Measurements from ENCODE around the gene ARMCX2. TPM values are rescaled to one million over a fixed set of nuclear protein-coding genes. Genes with fewer than 3 reads are reported as not detected.
A peak's percentile ranks its signal among the peaks of the same experiment; 100 is the strongest.

The ARMCX2 gene
- total RNA-seq, 4 donors from 2014 or later, result 0.53 to 12.4 (median 6.7) TPM

DNA sequence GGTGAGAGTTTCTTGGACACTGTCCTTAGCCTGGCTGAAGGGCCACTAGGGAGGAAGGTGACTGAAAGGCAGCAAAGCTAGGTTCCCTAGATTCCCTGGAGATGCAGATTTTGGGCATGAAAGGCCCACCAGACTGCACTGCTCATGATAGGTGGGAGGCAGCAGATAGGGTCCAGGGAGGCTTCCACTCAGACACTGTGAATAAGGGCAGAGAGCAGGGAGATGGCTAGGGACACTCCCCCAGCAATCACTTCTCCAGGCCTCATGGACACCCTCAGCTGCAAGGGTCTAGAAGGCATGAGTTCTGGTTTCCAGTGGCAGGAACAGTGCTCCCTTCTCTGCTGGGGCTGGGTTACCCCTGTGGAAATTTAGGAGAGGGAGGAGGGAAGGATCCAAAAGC is 20.1 kb downstream of the ARMCX2 start:
- Histone ChIP-seq H3K4me3 (no peak overlapping the region), H3K9me3 (no peaks in the 10 kb centered on the region), H3K36me3 (no peaks in the 10 kb centered on the region), H3K27ac (no peak overlapping the region), H3K27me3 (no peaks in the 10 kb centered on the region), H3K4me1 (no peaks in the 10 kb centered on the region)
- no peak for DNase-seq
- TF ChIP-seq, protein P1, sequence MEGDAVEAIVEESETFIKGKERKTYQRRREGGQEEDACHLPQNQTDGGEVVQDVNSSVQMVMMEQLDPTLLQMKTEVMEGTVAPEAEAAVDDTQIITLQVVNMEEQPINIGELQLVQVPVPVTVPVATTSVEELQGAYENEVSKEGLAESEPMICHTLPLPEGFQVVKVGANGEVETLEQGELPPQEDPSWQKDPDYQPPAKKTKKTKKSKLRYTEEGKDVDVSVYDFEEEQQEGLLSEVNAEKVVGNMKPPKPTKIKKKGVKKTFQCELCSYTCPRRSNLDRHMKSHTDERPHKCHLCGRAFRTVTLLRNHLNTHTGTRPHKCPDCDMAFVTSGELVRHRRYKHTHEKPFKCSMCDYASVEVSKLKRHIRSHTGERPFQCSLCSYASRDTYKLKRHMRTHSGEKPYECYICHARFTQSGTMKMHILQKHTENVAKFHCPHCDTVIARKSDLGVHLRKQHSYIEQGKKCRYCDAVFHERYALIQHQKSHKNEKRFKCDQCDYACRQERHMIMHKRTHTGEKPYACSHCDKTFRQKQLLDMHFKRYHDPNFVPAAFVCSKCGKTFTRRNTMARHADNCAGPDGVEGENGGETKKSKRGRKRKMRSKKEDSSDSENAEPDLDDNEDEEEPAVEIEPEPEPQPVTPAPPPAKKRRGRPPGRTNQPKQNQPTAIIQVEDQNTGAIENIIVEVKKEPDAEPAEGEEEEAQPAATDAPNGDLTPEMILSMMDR (IDR thresholded peaks at IDR 0.05), result no peak
- TF ChIP-seq POLR2A (IDR thresholded peaks at IDR 0.05), result no peak

DNA sequence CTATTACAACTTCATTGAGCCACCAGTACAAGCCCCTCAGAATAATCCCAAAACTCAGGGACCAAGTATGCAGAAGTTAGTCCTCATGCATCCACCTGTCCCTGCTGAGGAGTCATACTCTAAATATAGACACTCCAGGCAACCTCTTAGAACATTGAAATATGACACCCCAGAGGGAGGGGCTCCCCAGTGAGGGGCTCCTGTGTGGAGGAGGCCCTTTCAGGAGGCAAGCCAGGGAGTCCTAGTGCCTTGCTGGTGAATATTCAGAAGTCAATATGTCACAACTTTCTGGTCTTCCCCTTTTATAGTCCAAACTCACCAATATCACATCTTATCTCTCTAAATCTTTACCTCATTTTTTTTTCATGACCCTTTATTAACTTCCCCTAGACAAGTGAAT is 40.3 kb downstream of the ARMCX2 start:
- no peaks in the 10 kb centered on the region for H3K36me3 ChIP-seq

DNA sequence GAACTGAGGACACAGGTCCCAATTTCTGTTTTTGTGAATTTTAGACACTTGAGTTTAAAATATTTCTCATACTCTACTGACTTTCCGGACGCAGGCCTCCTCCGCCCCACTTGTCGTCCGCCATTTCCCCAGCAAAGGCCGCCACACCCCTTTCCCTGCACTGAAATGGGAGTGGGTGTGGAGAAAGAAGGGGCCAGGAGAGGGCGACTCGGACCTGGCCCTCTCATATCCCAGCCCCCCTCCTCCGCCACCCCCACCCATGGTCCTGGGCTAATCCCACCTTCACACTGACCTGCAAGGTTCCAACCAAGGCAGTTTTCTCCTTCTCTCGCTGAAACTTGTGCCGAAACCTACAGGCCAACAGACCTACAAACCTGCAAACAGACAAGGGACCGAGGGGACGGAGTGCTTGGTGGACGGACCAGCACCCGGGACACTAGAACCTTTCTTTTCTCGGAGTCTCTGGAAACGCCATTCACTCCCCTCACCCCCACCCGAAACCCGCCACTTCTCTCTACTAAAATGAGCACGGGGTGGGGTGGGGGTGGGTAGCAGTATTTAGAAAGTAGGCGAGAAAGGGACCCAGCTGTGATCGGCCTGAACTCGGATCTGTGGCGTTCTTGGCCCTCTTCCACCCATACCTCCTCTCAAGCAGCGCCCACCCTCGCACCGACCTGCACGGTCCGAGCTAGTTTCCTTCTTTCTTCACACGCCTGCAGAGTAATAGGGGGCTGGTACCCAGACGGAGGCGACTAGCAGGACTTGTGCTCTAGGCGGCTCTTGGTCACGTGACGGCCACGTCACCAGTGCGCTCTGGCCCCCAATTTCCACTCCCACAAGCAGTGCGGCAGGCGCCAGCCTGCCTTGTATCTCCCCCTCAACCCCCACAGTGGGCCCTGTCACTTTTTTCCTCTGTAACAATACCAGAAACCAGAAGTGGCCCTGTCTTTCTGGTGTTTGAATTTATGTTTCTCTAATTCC is 42.1 kb downstream of the ARMCX2 start, which contains the start of gene ARMCX6:
ARMCX6 (minus strand) TSS at position 790 of the 981 bp plus-strand sequence. CDS start 1,380 bp downstream, outside the sequence.
- peak within 1 kb of the TSS; percentile 51 to 71 (median 60) for H3K4me3 ChIP-seq
- no peaks in the 10 kb centered on the region for H3K27me3 ChIP-seq
- H3K4me1 ChIP-seq, result no peaks in the 10 kb centered on the region
- no peaks in the 10 kb centered on the region for H3K9me3 ChIP-seq
- no peaks in the 10 kb centered on the region for H3K36me3 ChIP-seq
- H3K27ac ChIP-seq, result peak within 1 kb of the TSS; percentile 67 to 76 (median 70)
- peak; percentile 74 to 92 (median 81) for DNase-seq
- no peak for TF ChIP-seq POLR2A (IDR thresholded peaks at IDR 0.05)
- TF ChIP-seq, protein P1 (IDR thresholded peaks at IDR 0.05), result no peak

More for the DNA sequence above, 40.3 kb downstream of the ARMCX2 start:
- no peak overlapping the region for H3K4me3 ChIP-seq
- DNase-seq, result no peak
- no peak for TF ChIP-seq POLR2A (IDR thresholded peaks at IDR 0.05)
- TF ChIP-seq, protein P1 (IDR thresholded peaks at IDR 0.05), result no peak
- H3K27ac ChIP-seq, result no peak overlapping the region
- H3K4me1 ChIP-seq, result no peaks in the 10 kb centered on the region
- H3K27me3 ChIP-seq, result no peaks in the 10 kb centered on the region
- no peaks in the 10 kb centered on the region for H3K9me3 ChIP-seq

DNA sequence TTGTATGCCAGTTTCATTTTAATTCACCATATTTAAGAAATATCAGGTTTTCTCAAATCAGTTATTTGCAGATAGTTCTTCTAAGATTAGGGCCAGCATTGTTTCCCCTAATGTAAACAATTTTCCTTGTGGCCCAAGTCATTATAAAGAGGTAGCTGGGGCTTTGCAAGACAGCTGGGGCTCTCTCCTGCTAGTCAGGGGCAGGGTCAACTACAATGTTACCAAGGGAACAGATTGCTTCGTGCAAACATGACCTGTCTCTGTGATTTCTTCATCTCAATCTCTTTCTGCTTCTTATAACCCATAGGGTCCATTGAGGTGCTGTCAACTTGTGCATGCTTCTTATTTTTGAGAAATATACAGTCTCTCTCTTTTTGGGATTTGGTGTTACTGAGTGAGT is 53.9 kb downstream of the ARMCX2 start:
- no peak for DNase-seq

More for the DNA sequence above, 53.9 kb downstream of the ARMCX2 start:
- Histone ChIP-seq H3K4me3 (no peak overlapping the region), H3K36me3 (no peaks in the 10 kb centered on the region), H3K4me1 (no peaks in the 10 kb centered on the region), H3K9me3 (no peaks in the 10 kb centered on the region), H3K27me3 (no peaks in the 10 kb centered on the region), H3K27ac (no peak overlapping the region)
- TF ChIP-seq, protein P1 (IDR thresholded peaks at IDR 0.05), result no peak
- no peak for TF ChIP-seq POLR2A (IDR thresholded peaks at IDR 0.05)

Small RNA genes lying within 50 kb of the gene (small RNA-seq; reads per million reads assigned to genes)
- gene RNU6-30P (0 reads per million in 2 donors), gene RNU6-587P (0 reads per million in 2 donors)

Other genes starting within 250 kb of the ARMCX2 start
- gene ARMCX4, start 174.4 kb downstream of the ARMCX2 start, total RNA-seq, result 10 to 100 TPM; 11.8 to 20.0 (median 16.3) TPM
- 10 to 100 TPM in 1 of 4 donors, 1 to 10 TPM in 3; 1.8 to 25.6 (median 4.5) TPM for gene ARMCX1, start 109.3 kb downstream of the ARMCX2 start, total RNA-seq
- 10 to 100 TPM in 2 of 4 donors, 1 to 10 TPM in 2; 4.4 to 15.4 (median 9.6) TPM for gene ARMCX6, start 41.9 kb downstream of the ARMCX2 start, total RNA-seq
- 10 to 100 TPM; 15.8 to 25.6 (median 17.2) TPM for gene ARMCX3, start 36.7 kb downstream of the ARMCX2 start, total RNA-seq

Measured in Peyer's patch (tissue), 4 donors.